Osteoblast (primary cell): Measurements from ENCODE around the gene PITPNM2. TPM values are rescaled to one million over a fixed set of nuclear protein-coding genes. Genes with fewer than 3 reads are reported as not detected.

Experiments used
- DNase-seq: peaks from one replicate; pipeline ENCODE4 v3.0.0; 2011; ENCODE audit warnings: low spot score, mixed read lengths; ENCODE audit not compliant: insufficient read length; ENCODE audit errors: missing footprints
- H2AFZ ChIP-seq: 2 replicates; pipeline ENCODE4 v1.6.0; 2011; ENCODE audit warnings: mild to moderate bottlenecking, low read length
- H3K27ac ChIP-seq: 2 replicates; pipeline ENCODE4 v1.5.1; 2011; ENCODE audit warnings: mild to moderate bottlenecking, low read depth, low read length, moderate library complexity
- H3K27me3 ChIP-seq: 2 replicates; pipeline ENCODE4 v1.6.0; 2012; ENCODE audit warnings: mild to moderate bottlenecking, control low read depth, inconsistent platforms, low read length, moderate library complexity; ENCODE audit not compliant: insufficient read depth
- H3K36me3 ChIP-seq: 2 replicates; pipeline ENCODE4 v1.5.1; 2011; ENCODE audit warnings: mild to moderate bottlenecking, low read length, control low read depth, moderate library complexity; ENCODE audit not compliant: insufficient read depth
- H3K4me1 ChIP-seq: 2 replicates; pipeline ENCODE4 v1.5.1; 2011; ENCODE audit warnings: mild to moderate bottlenecking, low read length, control low read depth, moderate library complexity; ENCODE audit not compliant: insufficient read depth
- H3K4me2 ChIP-seq: 2 replicates; pipeline ENCODE4 v1.6.0; 2011; ENCODE audit warnings: mild to moderate bottlenecking, low read length; ENCODE audit not compliant: insufficient read depth
- H3K4me3 ChIP-seq: fragments of 200-600 bp; sonication (generic); 3 replicates; pipeline ENCODE4 v1.5.1; 2012; ENCODE audit warnings: mild to moderate bottlenecking, low read length, inconsistent platforms; ENCODE audit not compliant: insufficient read depth
- H3K79me2 ChIP-seq: 2 replicates; pipeline ENCODE4 v1.6.0; 2012; ENCODE audit warnings: mild to moderate bottlenecking, low read length, control low read depth, inconsistent platforms; ENCODE audit not compliant: insufficient read depth
- H3K9me3 ChIP-seq: 2 replicates; pipeline ENCODE4 v1.5.1; 2011; ENCODE audit warnings: low read depth, low read length, control low read depth
- H4K20me1 ChIP-seq: 2 replicates; pipeline ENCODE4 v1.6.0; 2012; ENCODE audit warnings: mild to moderate bottlenecking, low read length, control low read depth; ENCODE audit not compliant: insufficient read depth
- CTCF ChIP-seq: IDR thresholded peaks from 2 replicates; pipeline ENCODE4 v1.5.1; 2011; ENCODE audit warnings: mild to moderate bottlenecking, low read depth, low read length, moderate library complexity; ENCODE audit errors: extremely low read depth
- total RNA-seq: library from RNA; depleted of rRNA; stranded (reverse); fragments of >200 nt; gene quantifications from 2 replicates; pipeline ENCODE4 v1.2.3, GENCODE V29; 2012

PITPNM2 gene
- total RNA-seq, 1 donor, result 3.3 TPM

GRCh38 chr12:123153906-123154305 lies 3.0 kb upstream of the PITPNM2 start:
- H3K4me1 ChIP-seq, result peaks cover 11% of the 10 kb centered on the region

GRCh38 chr12:123152833-123153232 lies 1.9 kb upstream of the PITPNM2 start:
- peaks cover 9% of the 10 kb centered on the region for H3K36me3 ChIP-seq
- peaks cover 5% of the 10 kb centered on the region for H4K20me1 ChIP-seq

More at GRCh38 chr12:123153906-123154305, 3.0 kb upstream of the PITPNM2 start:
- DNase-seq, result no peak
- no peak overlapping the region for H2AFZ ChIP-seq
- no peak overlapping the region for H3K4me2 ChIP-seq
- H3K36me3 ChIP-seq, result peaks cover 9% of the 10 kb centered on the region
- peaks cover 5% of the 10 kb centered on the region for H4K20me1 ChIP-seq
- H3K79me2 ChIP-seq, result peaks cover 3% of the 10 kb centered on the region
- TF ChIP-seq CTCF, result no peak
- H3K4me3 ChIP-seq, result no peak overlapping the region
- no peaks in the 10 kb centered on the region for H3K27me3 ChIP-seq
- no peaks in the 10 kb centered on the region for H3K9me3 ChIP-seq
- no peak overlapping the region for H3K27ac ChIP-seq

GRCh38 chr12:123151457-123152454 lies 866 bp upstream of the PITPNM2 start:
- Histone ChIP-seq H3K36me3 (peaks cover 9% of the 10 kb centered on the region), H3K79me2 (peaks cover 9% of the 10 kb centered on the region), H3K27me3 (no peaks in the 10 kb centered on the region), H3K4me3 (peak overlapping the region; percentile 82), H4K20me1 (peaks cover 5% of the 10 kb centered on the region), H3K4me2 (peak overlapping the region; percentile 89), H3K27ac (peak overlapping the region; percentile 41), H2AFZ (peak overlapping the region; percentile 72), H3K9me3 (no peaks in the 10 kb centered on the region), H3K4me1 (peaks cover 11% of the 10 kb centered on the region)
- peak; percentile 94 for DNase-seq
- TF ChIP-seq CTCF, result no peak

More at GRCh38 chr12:123152833-123153232, 1.9 kb upstream of the PITPNM2 start:
- DNase-seq, result no peak
- no peak overlapping the region for H3K4me2 ChIP-seq
- H3K4me1 ChIP-seq, result peaks cover 11% of the 10 kb centered on the region
- no peak overlapping the region for H2AFZ ChIP-seq
- H3K9me3 ChIP-seq, result no peaks in the 10 kb centered on the region
- no peak for TF ChIP-seq CTCF
- no peak overlapping the region for H3K27ac ChIP-seq
- H3K79me2 ChIP-seq, result peaks cover 3% of the 10 kb centered on the region
- no peak overlapping the region for H3K4me3 ChIP-seq
- H3K27me3 ChIP-seq, result no peaks in the 10 kb centered on the region

GRCh38 chr12:123150275-123150743 lies 581 bp downstream of the PITPNM2 start:
- Histone ChIP-seq H3K4me3 (peak overlapping the region; percentile 79), H2AFZ (peak overlapping the region; percentile 76), H3K9me3 (no peaks in the 10 kb centered on the region), H3K4me2 (peak overlapping the region; percentile 81), H3K36me3 (peaks cover 2% of the 10 kb centered on the region), H4K20me1 (peaks cover 5% of the 10 kb centered on the region), H3K79me2 (peaks cover 16% of the 10 kb centered on the region), H3K27me3 (no peaks in the 10 kb centered on the region), H3K4me1 (peaks cover 11% of the 10 kb centered on the region), H3K27ac (no peak overlapping the region)
- TF ChIP-seq CTCF, result no peak
- peak; percentile 93 for DNase-seq
